ENCODE data around the gene CYP2B6.
"Not testable (repeated sequence)": the region's sequence is repeated elsewhere in the genome, so short reads cannot be mapped to it uniquely, and the experiment has no call there.

CYP2B6 gene

DNA sequence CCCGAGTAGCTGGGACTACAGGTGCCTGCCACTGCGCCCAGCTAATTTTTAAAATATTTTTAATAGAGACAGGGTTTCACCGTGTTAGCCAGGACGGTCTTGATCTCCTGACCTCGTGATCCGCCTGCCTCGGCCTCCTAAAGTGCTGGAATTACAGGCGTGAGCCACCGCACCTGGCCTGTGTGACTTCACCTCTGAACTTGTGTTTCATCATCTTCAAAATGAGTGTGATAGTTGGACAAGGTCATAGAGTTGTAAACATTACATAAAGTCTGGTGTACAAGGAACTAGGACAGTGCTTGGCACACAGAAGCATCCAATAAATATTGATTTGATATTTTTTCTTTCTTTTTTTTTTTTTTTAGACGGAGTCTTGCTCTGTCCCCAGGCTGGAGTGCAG is 62.2 kb downstream of the CYP2B6 start:
- not testable (repeated sequence) for H2BK12ac ChIP-seq (ENCODE audit: low read length in 2 of 2); H3K14ac ChIP-seq (ENCODE audit: low read length in 2 of 2); H3K23ac ChIP-seq (ENCODE audit: low read length in 2 of 2); H2AK5ac ChIP-seq (ENCODE audit: low read length, severe bottlenecking); H3K27ac ChIP-seq (ENCODE audit: low read length, poor library complexity, severe bottlenecking); H2BK15ac ChIP-seq (ENCODE audit: low read depth, poor library complexity, severe bottlenecking); H3K36me3 ChIP-seq (ENCODE audit: control insufficient read depth in 1 of 2, insufficient read depth in 2 of 2, low read depth in 1 of 2, low read length in 2 of 2); H4K8ac ChIP-seq (ENCODE audit: low read length); H3K79me1 ChIP-seq (replicated peaks; ENCODE audit: low read length, poor library complexity, severe bottlenecking); H3K4me3 ChIP-seq (ENCODE audit: insufficient read depth in 1 of 2, low read depth in 1 of 2, low read length in 2 of 2); H3K4me1 ChIP-seq (ENCODE audit: control insufficient read depth, insufficient read depth, low read depth, low read length); H2BK120ac ChIP-seq (ENCODE audit: low read depth, low read length); H2BK5ac ChIP-seq (ENCODE audit: low read depth, low read length, poor library complexity, severe bottlenecking); H3K9ac ChIP-seq (ENCODE audit: low read length); H2AFZ ChIP-seq (ENCODE audit: low read depth, low read length); H4K91ac ChIP-seq (ENCODE audit: low read length); H3K4ac ChIP-seq (ENCODE audit: low read depth in 1 of 2, low read length in 2 of 2); H3K18ac ChIP-seq (ENCODE audit: low read depth in 1 of 2, low read length in 2 of 2); H3K4me2 ChIP-seq (ENCODE audit: low read length, poor library complexity, severe bottlenecking); DNase-seq; H3K9me3 ChIP-seq (ENCODE audit: control insufficient read depth, low read length)
- WGBS = 86% methylated on average over 10 of the region's 10 CpGs
- H3K27me3 ChIP-seq (ENCODE audit: control insufficient read depth in 1 of 2, insufficient read depth in 1 of 2, low read length in 2 of 2) = peaks cover 0 to 10% of the 10 kb centered on the region in 2 experiments

DNA sequence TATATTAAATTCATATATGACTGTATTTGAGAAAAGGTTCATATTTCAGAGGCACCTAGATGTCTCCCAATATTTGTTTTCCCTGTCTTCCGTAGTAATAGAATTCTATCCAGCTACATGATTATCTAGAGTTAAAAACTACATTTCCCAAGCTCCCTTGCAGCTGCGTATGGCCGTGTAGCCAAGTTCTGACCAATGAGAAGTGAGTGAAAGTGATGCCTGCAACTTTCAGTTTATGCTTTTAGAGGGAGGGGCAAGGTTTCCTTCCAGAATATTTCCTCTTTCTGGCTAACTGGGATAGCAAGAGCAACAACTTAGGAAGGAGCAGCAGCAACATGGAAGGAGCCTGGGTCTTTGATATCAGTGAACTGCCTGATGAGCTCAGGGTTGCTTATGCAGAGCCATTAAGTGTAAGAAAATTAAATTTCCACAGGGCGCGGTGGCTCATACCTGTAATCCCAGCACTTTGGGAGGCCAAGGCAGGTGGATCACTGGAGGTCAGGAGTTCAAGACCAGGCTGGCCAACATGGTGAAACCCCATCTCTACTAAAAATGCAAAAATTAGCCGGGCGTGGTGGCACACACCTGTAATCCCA is 74.0 kb downstream of the CYP2B6 start:
- no peak overlapping the region for H3K18ac ChIP-seq (ENCODE audit: low read depth in 1 of 2, low read length in 2 of 2)
- H2AK5ac ChIP-seq (ENCODE audit: low read length, severe bottlenecking) = no peak overlapping the region
- H4K91ac ChIP-seq (ENCODE audit: low read length) = no peak overlapping the region
- peaks cover 5 to 22% of the 10 kb centered on the region in 2 experiments for H3K27me3 ChIP-seq (ENCODE audit: control insufficient read depth in 1 of 2, insufficient read depth in 1 of 2, low read length in 2 of 2)
- H3K23ac ChIP-seq (ENCODE audit: low read length in 2 of 2) = no peak overlapping the region
- no peak overlapping the region for H2BK5ac ChIP-seq (ENCODE audit: low read depth, low read length, poor library complexity, severe bottlenecking)
- H4K8ac ChIP-seq (ENCODE audit: low read length) = no peak overlapping the region
- peak; percentile 28 for DNase-seq
- H3K9ac ChIP-seq (ENCODE audit: low read length) = no peak overlapping the region
- no peak overlapping the region for H3K4ac ChIP-seq (ENCODE audit: low read depth in 1 of 2, low read length in 2 of 2)
- WGBS = 62% methylated on average over 7 of the region's 7 CpGs
- H2BK12ac ChIP-seq (ENCODE audit: low read length in 2 of 2) = no peak overlapping the region
- no peaks in the 10 kb centered on the region for H3K9me3 ChIP-seq (ENCODE audit: control insufficient read depth, low read length)
- H3K4me2 ChIP-seq (ENCODE audit: low read length, poor library complexity, severe bottlenecking) = no peak overlapping the region
- H3K14ac ChIP-seq (ENCODE audit: low read length in 2 of 2) = no peak overlapping the region
- H2BK15ac ChIP-seq (ENCODE audit: low read depth, poor library complexity, severe bottlenecking) = no peak overlapping the region
- no peak overlapping the region for H3K27ac ChIP-seq (ENCODE audit: low read length, poor library complexity, severe bottlenecking)
- H3K4me1 ChIP-seq (ENCODE audit: control insufficient read depth, insufficient read depth, low read depth, low read length) = no peaks in the 10 kb centered on the region
- no peaks in the 10 kb centered on the region for H3K36me3 ChIP-seq (ENCODE audit: control insufficient read depth in 1 of 2, insufficient read depth in 2 of 2, low read depth in 1 of 2, low read length in 2 of 2)
- no peak overlapping the region for H3K4me3 ChIP-seq (ENCODE audit: insufficient read depth in 1 of 2, low read depth in 1 of 2, low read length in 2 of 2)
- H2BK120ac ChIP-seq (ENCODE audit: low read depth, low read length) = no peak overlapping the region
- H2AFZ ChIP-seq (ENCODE audit: low read depth, low read length) = no peak overlapping the region
- no peaks in the 10 kb centered on the region for H3K79me1 ChIP-seq (replicated peaks; ENCODE audit: low read length, poor library complexity, severe bottlenecking)
